Measurements from ENCODE around the gene TLN1.

The TLN1 gene

GRCh38 chr9:35712762-35713400, 19.1 kb downstream of the TLN1 start:
- DNase-seq (ENCODE audit: low spot score) (no peak), ATAC-seq (ENCODE audit: low read depth) (no peak)
- H3K9me3 ChIP-seq (ENCODE audit: severe bottlenecking), result no peaks in the 10 kb centered on the region
- H3K36me3 ChIP-seq (ENCODE audit: low read depth), result peaks cover 88% of the 10 kb centered on the region
- H3K27me3 ChIP-seq (ENCODE audit: insufficient read depth, poor library complexity, severe bottlenecking), result no peaks in the 10 kb centered on the region
- no peak overlapping the region for H3K4me3 ChIP-seq (ENCODE audit: severe bottlenecking)
- H3K4me1 ChIP-seq (ENCODE audit: insufficient read depth, poor library complexity, severe bottlenecking), result no peaks in the 10 kb centered on the region
- TF ChIP-seq CTCF (IDR thresholded peaks at IDR 0.05; ENCODE audit: poor library complexity, severe bottlenecking), result no peak
- no peak overlapping the region for H3K27ac ChIP-seq (ENCODE audit: poor library complexity, severe bottlenecking)

GRCh38 chr9:35711501-35712428, 20.2 kb downstream of the TLN1 start:
- Histone ChIP-seq H3K27ac (ENCODE audit: poor library complexity, severe bottlenecking) (no peak overlapping the region), H3K36me3 (ENCODE audit: low read depth) (peaks cover 88% of the 10 kb centered on the region), H3K27me3 (ENCODE audit: insufficient read depth, poor library complexity, severe bottlenecking) (no peaks in the 10 kb centered on the region), H3K4me3 (ENCODE audit: severe bottlenecking) (no peak overlapping the region), H3K9me3 (ENCODE audit: severe bottlenecking) (no peaks in the 10 kb centered on the region), H3K4me1 (ENCODE audit: insufficient read depth, poor library complexity, severe bottlenecking) (no peaks in the 10 kb centered on the region)
- no peak for ATAC-seq (ENCODE audit: low read depth)
- no peak for TF ChIP-seq CTCF (IDR thresholded peaks at IDR 0.05; ENCODE audit: poor library complexity, severe bottlenecking)
- DNase-seq (ENCODE audit: low spot score), result no peak

GRCh38 chr9:35710818-35711500, 21.0 kb downstream of the TLN1 start:
- H3K36me3 ChIP-seq (ENCODE audit: low read depth), result peaks cover 88% of the 10 kb centered on the region
- no peaks in the 10 kb centered on the region for H3K27me3 ChIP-seq (ENCODE audit: insufficient read depth, poor library complexity, severe bottlenecking)
- H3K4me3 ChIP-seq (ENCODE audit: severe bottlenecking), result no peak overlapping the region
- ATAC-seq (ENCODE audit: low read depth) (no peak), DNase-seq (ENCODE audit: low spot score) (no peak)
- H3K27ac ChIP-seq (ENCODE audit: poor library complexity, severe bottlenecking), result no peak overlapping the region
- H3K9me3 ChIP-seq (ENCODE audit: severe bottlenecking), result no peaks in the 10 kb centered on the region
- TF ChIP-seq CTCF (IDR thresholded peaks at IDR 0.05; ENCODE audit: poor library complexity, severe bottlenecking), result no peak
- H3K4me1 ChIP-seq (ENCODE audit: insufficient read depth, poor library complexity, severe bottlenecking), result no peaks in the 10 kb centered on the region

- no peak for DNase-seq (ENCODE audit: low spot score)
- no peak for TF ChIP-seq CTCF (IDR thresholded peaks at IDR 0.05; ENCODE audit: poor library complexity, severe bottlenecking)
- Histone ChIP-seq H3K4me1 (ENCODE audit: insufficient read depth, poor library complexity, severe bottlenecking) (no peaks in the 10 kb centered on the region), H3K36me3 (ENCODE audit: low read depth) (peaks cover 94% of the 10 kb centered on the region), H3K4me3 (ENCODE audit: severe bottlenecking) (no peak overlapping the region), H3K27ac (ENCODE audit: poor library complexity, severe bottlenecking) (no peak overlapping the region), H3K9me3 (ENCODE audit: severe bottlenecking) (no peaks in the 10 kb centered on the region), H3K27me3 (ENCODE audit: insufficient read depth, poor library complexity, severe bottlenecking) (no peaks in the 10 kb centered on the region)
- ATAC-seq (ENCODE audit: low read depth), result no peak
Observed at GRCh38 chr9:35708146-35708545, 23.8 kb downstream of the TLN1 start.

All from RWPE2 (cell line).